ENCODE measurements around the gene TAF1B.

TAF1B gene

GRCh38 chr2:9820020-9820973 lies 23.0 kb upstream of the TAF1B start:
- TF ChIP-seq CTCF (IDR thresholded peaks at IDR 0.05; ENCODE audit: insufficient read depth, low read depth, low read length, missing control alignments), result no peak
- no peak for DNase-seq (ENCODE audit: low read depth)
- H3K4me3 ChIP-seq (ENCODE audit: low read depth, low read length), result no peak overlapping the region

DNA sequence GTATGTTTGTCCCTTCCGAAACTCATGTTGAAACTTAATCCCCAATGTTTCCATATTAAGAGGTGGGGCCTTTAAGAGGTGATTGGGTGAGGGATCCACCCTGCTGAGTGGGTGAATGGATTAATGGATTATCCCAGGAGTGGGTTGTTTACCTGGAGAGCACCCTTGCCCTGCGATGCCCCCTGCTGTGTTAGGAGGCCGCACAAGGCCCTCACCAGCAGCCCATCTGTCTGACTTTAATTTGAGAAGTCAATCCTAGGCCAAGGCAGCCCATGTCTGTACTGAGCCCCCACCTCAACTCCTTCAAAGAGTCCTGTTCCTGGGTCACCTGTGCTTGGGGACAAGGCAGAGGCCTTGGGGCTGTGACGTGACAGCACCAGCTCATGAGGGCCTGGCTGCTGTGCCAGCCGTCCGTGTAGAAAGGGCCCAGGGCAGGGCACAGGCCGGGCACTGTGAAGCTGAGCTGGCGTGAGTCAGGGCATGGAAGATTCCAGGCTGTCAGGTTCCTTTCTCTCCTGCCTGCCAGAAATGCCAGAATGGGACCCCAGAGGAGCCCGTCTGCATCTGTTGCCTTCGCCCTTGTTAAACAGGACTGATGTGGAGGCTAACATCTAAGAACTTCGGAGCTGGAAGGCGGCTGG lies 21.3 kb upstream of the TAF1B start:
- DNase-seq (ENCODE audit: low read depth), result no peak
- H3K4me3 ChIP-seq (ENCODE audit: low read depth, low read length), result no peak overlapping the region
- TF ChIP-seq CTCF (IDR thresholded peaks at IDR 0.05; ENCODE audit: insufficient read depth, low read depth, low read length, missing control alignments), result no peak

DNA sequence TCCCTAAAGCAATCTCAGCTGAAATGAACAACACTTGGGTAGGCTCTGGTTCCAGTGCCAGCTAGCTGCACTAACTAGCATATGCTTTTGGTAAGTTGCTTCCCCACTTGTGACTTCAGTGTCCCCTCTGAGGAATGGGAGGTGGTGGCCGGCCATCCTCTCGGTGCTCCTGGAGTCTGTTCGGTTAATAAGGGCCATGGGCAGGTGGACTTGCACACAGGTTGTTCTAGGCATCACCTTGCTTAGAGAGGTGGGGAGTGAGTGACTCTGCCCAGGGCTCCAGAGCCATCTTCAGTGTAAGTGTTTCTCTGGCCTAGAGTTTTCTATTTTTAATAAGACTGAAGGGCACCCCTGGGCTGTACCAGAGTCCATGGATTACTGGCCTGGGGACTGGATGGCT lies 18.8 kb upstream of the TAF1B start:
- TF ChIP-seq CTCF (IDR thresholded peaks at IDR 0.05; ENCODE audit: insufficient read depth, low read depth, low read length, missing control alignments), result no peak
- no peak overlapping the region for H3K4me3 ChIP-seq (ENCODE audit: low read depth, low read length)
- no peak for DNase-seq (ENCODE audit: low read depth)

- no peak for DNase-seq (ENCODE audit: low read depth)
- no peak overlapping the region for H3K4me3 ChIP-seq (ENCODE audit: low read depth, low read length)
- no peak for TF ChIP-seq CTCF (IDR thresholded peaks at IDR 0.05; ENCODE audit: insufficient read depth, low read depth, low read length, missing control alignments)
Measured at GRCh38 chr2:9824956-9825720, 18.1 kb upstream of the TAF1B start.

- no peak for TF ChIP-seq CTCF (IDR thresholded peaks at IDR 0.05; ENCODE audit: insufficient read depth, low read depth, low read length, missing control alignments)
- DNase-seq (ENCODE audit: low read depth), result no peak
- no peak overlapping the region for H3K4me3 ChIP-seq (ENCODE audit: low read depth, low read length)
Measured at GRCh38 chr2:9826208-9826607, 17.1 kb upstream of the TAF1B start.

DNA sequence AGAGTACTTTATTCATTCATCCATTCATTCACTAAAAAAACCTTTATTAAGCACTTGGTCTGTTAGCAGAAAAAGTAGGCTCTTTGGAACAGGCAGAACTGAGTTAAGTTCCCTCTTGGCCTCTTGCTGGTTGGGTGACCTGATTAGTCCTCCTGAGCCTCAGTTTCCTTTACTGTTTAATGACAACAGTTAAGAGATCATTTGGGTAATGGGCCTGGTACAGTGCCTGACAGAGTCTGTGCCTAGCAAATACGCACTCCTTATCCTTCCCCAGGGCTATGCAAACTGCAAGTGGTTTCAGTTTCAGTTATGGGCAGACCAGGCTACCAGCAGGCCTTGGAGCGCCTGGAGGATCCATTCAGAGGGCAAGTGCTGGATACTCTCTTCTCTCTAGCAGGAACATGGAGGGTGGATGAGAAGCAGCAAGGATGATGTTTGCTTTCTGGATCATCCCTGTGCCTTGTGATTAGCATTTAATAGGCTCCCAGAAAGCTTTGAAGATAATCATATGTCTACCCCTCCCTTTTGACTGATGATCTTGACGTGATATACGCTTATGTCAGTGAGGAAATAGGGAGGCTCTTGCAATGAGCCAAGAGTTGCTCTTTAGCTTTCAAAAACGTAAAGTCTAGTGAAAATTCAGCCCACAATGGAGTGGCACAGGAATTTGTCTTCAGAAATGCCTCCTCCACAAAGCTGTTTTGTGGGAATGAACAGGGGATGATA lies 12.4 kb upstream of the TAF1B start:
- H3K4me3 ChIP-seq (ENCODE audit: low read depth, low read length), result no peak overlapping the region

More for the DNA sequence above, 12.4 kb upstream of the TAF1B start:
- TF ChIP-seq CTCF (IDR thresholded peaks at IDR 0.05; ENCODE audit: insufficient read depth, low read depth, low read length, missing control alignments), result no peak
- no peak for DNase-seq (ENCODE audit: low read depth)

Measured in GM12865 (cell line).